ENCODE results near the gene IL34. TPM values are rescaled to one million over a fixed set of nuclear protein-coding genes. Genes with fewer than 3 reads are reported as not detected.
"Not testable (repeated sequence)": the region's sequence is repeated elsewhere in the genome, so short reads cannot be mapped to it uniquely, and the experiment has no call there.

IL34 gene
- total RNA-seq, 1 experiment from 2014 or later, result 0.34 TPM

- in situ Hi-C loops (cut with HindIII; ENCODE audit: low pct_unique_long_range_greater_than_20kb, low sequenced_read_pairs); DNase-seq (ENCODE audit: low read depth): not testable (repeated sequence)
Observed at GRCh38 chr16:70621864-70622263, 24.5 kb upstream of the IL34 start.

- DNase-seq (ENCODE audit: low read depth), result no peak
Observed at GRCh38 chr16:70627696-70628095, 18.7 kb upstream of the IL34 start.

GRCh38 chr16:70630960-70631745 is 15.2 kb upstream of the IL34 start:
- DNase-seq (ENCODE audit: low read depth), result no peak
- in situ Hi-C loops (cut with HindIII; ENCODE audit: low pct_unique_long_range_greater_than_20kb, low sequenced_read_pairs), result no loop called here

More at GRCh38 chr16:70627696-70628095, 18.7 kb upstream of the IL34 start:
- in situ Hi-C loops (cut with HindIII; ENCODE audit: low pct_unique_long_range_greater_than_20kb, low sequenced_read_pairs), result no loop called here

- no peak for DNase-seq (ENCODE audit: low read depth)
- in situ Hi-C loops (cut with HindIII; ENCODE audit: low pct_unique_long_range_greater_than_20kb, low sequenced_read_pairs), result no loop called here
Observed at GRCh38 chr16:70632273-70632672, 14.1 kb upstream of the IL34 start.

GRCh38 chr16:70633617-70634016 is 12.7 kb upstream of the IL34 start:
- DNase-seq (ENCODE audit: low read depth); in situ Hi-C loops (cut with HindIII; ENCODE audit: low pct_unique_long_range_greater_than_20kb, low sequenced_read_pairs): not testable (repeated sequence)

- DNase-seq (ENCODE audit: low read depth), result no peak
- in situ Hi-C loops (cut with HindIII; ENCODE audit: low pct_unique_long_range_greater_than_20kb, low sequenced_read_pairs), result no loop called here
Observed at GRCh38 chr16:70634861-70635260, 11.5 kb upstream of the IL34 start.

- in situ Hi-C loops (cut with HindIII; ENCODE audit: low pct_unique_long_range_greater_than_20kb, low sequenced_read_pairs), result no loop called here
- DNase-seq (ENCODE audit: low read depth), result no peak
Observed at GRCh38 chr16:70635336-70636016, 10.9 kb upstream of the IL34 start.

- DNase-seq (ENCODE audit: low read depth), result no peak
- in situ Hi-C loops (cut with HindIII; ENCODE audit: low pct_unique_long_range_greater_than_20kb, low sequenced_read_pairs), result no loop called here
Observed at GRCh38 chr16:70638814-70639792, 7.3 kb upstream of the IL34 start.

- DNase-seq (ENCODE audit: low read depth), result no peak
- in situ Hi-C loops (cut with HindIII; ENCODE audit: low pct_unique_long_range_greater_than_20kb, low sequenced_read_pairs), result no loop called here
Observed at GRCh38 chr16:70642633-70643032, 3.7 kb upstream of the IL34 start.

GRCh38 chr16:70643264-70643663 is 3.1 kb upstream of the IL34 start:
- in situ Hi-C loops (cut with HindIII; ENCODE audit: low pct_unique_long_range_greater_than_20kb, low sequenced_read_pairs); DNase-seq (ENCODE audit: low read depth): not testable (repeated sequence)

GRCh38 chr16:70644763-70645597 is 1.4 kb upstream of the IL34 start:
- in situ Hi-C loops (cut with HindIII; ENCODE audit: low pct_unique_long_range_greater_than_20kb, low sequenced_read_pairs), result no loop called here
- DNase-seq (ENCODE audit: low read depth), result peak; percentile 6

- DNase-seq (ENCODE audit: low read depth), result no peak
- in situ Hi-C loops (cut with HindIII; ENCODE audit: low pct_unique_long_range_greater_than_20kb, low sequenced_read_pairs), result no loop called here
Observed at GRCh38 chr16:70647441-70648359, 1.3 kb downstream of the IL34 start.

GRCh38 chr16:70648606-70649005 is 2.2 kb downstream of the IL34 start:
- in situ Hi-C loops (cut with HindIII; ENCODE audit: low pct_unique_long_range_greater_than_20kb, low sequenced_read_pairs), result no loop called here

GRCh38 chr16:70649300-70649699 is 2.9 kb downstream of the IL34 start:
- no peak for DNase-seq (ENCODE audit: low read depth)
- in situ Hi-C loops (cut with HindIII; ENCODE audit: low pct_unique_long_range_greater_than_20kb, low sequenced_read_pairs), result no loop called here

More at GRCh38 chr16:70648606-70649005, 2.2 kb downstream of the IL34 start:
- no peak for DNase-seq (ENCODE audit: low read depth)

GRCh38 chr16:70650216-70650615 is 3.9 kb downstream of the IL34 start:
- no peak for DNase-seq (ENCODE audit: low read depth)
- in situ Hi-C loops (cut with HindIII; ENCODE audit: low pct_unique_long_range_greater_than_20kb, low sequenced_read_pairs), result no loop called here

GRCh38 chr16:70651524-70651923 is 5.2 kb downstream of the IL34 start:
- in situ Hi-C loops (cut with HindIII; ENCODE audit: low pct_unique_long_range_greater_than_20kb, low sequenced_read_pairs), result no loop called here
- no peak for DNase-seq (ENCODE audit: low read depth)

- peak; percentile 43 for DNase-seq (ENCODE audit: low read depth)
- in situ Hi-C loops (cut with HindIII; ENCODE audit: low pct_unique_long_range_greater_than_20kb, low sequenced_read_pairs), result no loop called here
Observed at GRCh38 chr16:70652322-70652721, 6.0 kb downstream of the IL34 start.
